ENCODE data around the gene DACT3.

Gene DACT3

GRCh38 chr19:46687438-46688145 is 26.6 kb upstream of the DACT3 start:
- no peak for DNase-seq
- TF ChIP-seq GATA1 (IDR thresholded peaks at IDR 0.05; ENCODE audit: low read depth, low read length) (no peak), POLR2A (IDR thresholded peaks at IDR 0.05; ENCODE audit: low read length) (no peak)

GRCh38 chr19:46685189-46685588 is 24.2 kb upstream of the DACT3 start:
- no peak for TF ChIP-seq GATA1 (IDR thresholded peaks at IDR 0.05; ENCODE audit: low read depth, low read length)
- DNase-seq, result no peak

- TF ChIP-seq GATA1 (IDR thresholded peaks at IDR 0.05; ENCODE audit: low read depth, low read length), result no peak
- no peak for TF ChIP-seq POLR2A (IDR thresholded peaks at IDR 0.05; ENCODE audit: low read length)
- peak; percentile 53 to 63 for DNase-seq
Measured at GRCh38 chr19:46678110-46678732, 17.2 kb upstream of the DACT3 start.

- DNase-seq, result no peak
- TF ChIP-seq POLR2A (IDR thresholded peaks at IDR 0.05; ENCODE audit: low read length) (no peak), GATA1 (IDR thresholded peaks at IDR 0.05; ENCODE audit: low read depth, low read length) (no peak)
Measured at GRCh38 chr19:46674416-46675178, 13.6 kb upstream of the DACT3 start.

GRCh38 chr19:46670813-46671212 is 9.8 kb upstream of the DACT3 start:
- no peak for DNase-seq
- TF ChIP-seq GATA1 (IDR thresholded peaks at IDR 0.05; ENCODE audit: low read depth, low read length), result no peak
- TF ChIP-seq POLR2A (IDR thresholded peaks at IDR 0.05; ENCODE audit: low read length), result no peak

- no peak for TF ChIP-seq GATA1 (IDR thresholded peaks at IDR 0.05; ENCODE audit: low read depth, low read length)
- TF ChIP-seq POLR2A (IDR thresholded peaks at IDR 0.05; ENCODE audit: low read length), result no peak
- no peak for DNase-seq
Measured at GRCh38 chr19:46668662-46669061, 7.7 kb upstream of the DACT3 start.

GRCh38 chr19:46665072-46665471 is 4.1 kb upstream of the DACT3 start:
- no peak for DNase-seq
- TF ChIP-seq POLR2A (IDR thresholded peaks at IDR 0.05; ENCODE audit: low read length) (no peak), GATA1 (IDR thresholded peaks at IDR 0.05; ENCODE audit: low read depth, low read length) (no peak)

GRCh38 chr19:46661735-46662592 is 982 bp upstream of the DACT3 start:
- TF ChIP-seq GATA1 (IDR thresholded peaks at IDR 0.05; ENCODE audit: low read depth, low read length) (no peak), POLR2A (IDR thresholded peaks at IDR 0.05; ENCODE audit: low read length) (no peak)
- peak; percentile 85 to 88 for DNase-seq

GRCh38 chr19:46660551-46661019 is 397 bp downstream of the DACT3 start:
- no peak for DNase-seq
- TF ChIP-seq POLR2A (IDR thresholded peaks at IDR 0.05; ENCODE audit: low read length) (no peak), GATA1 (IDR thresholded peaks at IDR 0.05; ENCODE audit: low read depth, low read length) (no peak)

GRCh38 chr19:46660008-46660517 is 919 bp downstream of the DACT3 start:
- TF ChIP-seq POLR2A (IDR thresholded peaks at IDR 0.05; ENCODE audit: low read length) (no peak), GATA1 (IDR thresholded peaks at IDR 0.05; ENCODE audit: low read depth, low read length) (no peak)
- DNase-seq, result peak in 1 of 2 experiments; percentile 35

- peak; percentile 35 to 42 for DNase-seq
- TF ChIP-seq POLR2A (IDR thresholded peaks at IDR 0.05; ENCODE audit: low read length), result no peak
- no peak for TF ChIP-seq GATA1 (IDR thresholded peaks at IDR 0.05; ENCODE audit: low read depth, low read length)
Measured at GRCh38 chr19:46659151-46660007, 1.6 kb downstream of the DACT3 start.

- no peak for TF ChIP-seq GATA1 (IDR thresholded peaks at IDR 0.05; ENCODE audit: low read depth, low read length)
- TF ChIP-seq POLR2A (IDR thresholded peaks at IDR 0.05; ENCODE audit: low read length), result no peak
- DNase-seq, result no peak
Measured at GRCh38 chr19:46656541-46656940, 4.4 kb downstream of the DACT3 start.

Measured in erythroblast (primary cell).